ENCODE data around the gene AGPAT3. TPM values are rescaled to one million over a fixed set of nuclear protein-coding genes. Genes with fewer than 3 reads are reported as not detected.

The AGPAT3 gene
- total RNA-seq, 4 donors from 2014 or later = 63.5 to 225 (median 161) TPM

GRCh38 chr21:43832158-43832550 is 32.9 kb upstream of the AGPAT3 start:
- Histone ChIP-seq H3K27me3 (no peaks in the 10 kb centered on the region), H3K36me3 (no peaks in the 10 kb centered on the region), H3K27ac (no peak overlapping the region), H3K4me3 (no peak overlapping the region), H3K9me3 (no peaks in the 10 kb centered on the region), H3K4me1 (no peaks in the 10 kb centered on the region)
- TF ChIP-seq CTCF (IDR thresholded peaks at IDR 0.05) (no peak), POLR2A (IDR thresholded peaks at IDR 0.05) (no peak)
- DNase-seq = peak in 1 of 3 donors; percentile 27

- H3K27me3 ChIP-seq = no peaks in the 10 kb centered on the region
- TF ChIP-seq POLR2A (IDR thresholded peaks at IDR 0.05) = no peak
- TF ChIP-seq CTCF (IDR thresholded peaks at IDR 0.05) = no peak
- H3K4me1 ChIP-seq = no peaks in the 10 kb centered on the region
- H3K9me3 ChIP-seq = no peaks in the 10 kb centered on the region
- peak in 1 of 3 donors; percentile 37 for DNase-seq
- no peaks in the 10 kb centered on the region for H3K36me3 ChIP-seq
- no peak overlapping the region for H3K4me3 ChIP-seq
- no peak overlapping the region for H3K27ac ChIP-seq
Measured at GRCh38 chr21:43832648-43833047, 32.4 kb upstream of the AGPAT3 start.

- TF ChIP-seq CTCF (IDR thresholded peaks at IDR 0.05) (no peak), POLR2A (IDR thresholded peaks at IDR 0.05) (no peak)
- Histone ChIP-seq H3K4me3 (no peak overlapping the region), H3K4me1 (no peaks in the 10 kb centered on the region), H3K9me3 (no peaks in the 10 kb centered on the region), H3K27me3 (no peaks in the 10 kb centered on the region), H3K36me3 (no peaks in the 10 kb centered on the region), H3K27ac (no peak overlapping the region)
- no peak for DNase-seq
Measured at GRCh38 chr21:43834146-43834905, 30.7 kb upstream of the AGPAT3 start.

- Histone ChIP-seq H3K36me3 (no peaks in the 10 kb centered on the region), H3K4me3 (no peak overlapping the region), H3K27me3 (no peaks in the 10 kb centered on the region), H3K27ac (no peak overlapping the region), H3K4me1 (no peaks in the 10 kb centered on the region), H3K9me3 (no peaks in the 10 kb centered on the region)
- TF ChIP-seq POLR2A (IDR thresholded peaks at IDR 0.05) (no peak), CTCF (IDR thresholded peaks at IDR 0.05) (no peak)
- no peak for DNase-seq
Measured at GRCh38 chr21:43835050-43835449, 30.0 kb upstream of the AGPAT3 start.

- Histone ChIP-seq H3K4me3 (no peak overlapping the region), H3K27me3 (no peaks in the 10 kb centered on the region), H3K27ac (no peak overlapping the region), H3K4me1 (no peaks in the 10 kb centered on the region), H3K36me3 (no peaks in the 10 kb centered on the region), H3K9me3 (no peaks in the 10 kb centered on the region)
- DNase-seq = no peak
- TF ChIP-seq POLR2A (IDR thresholded peaks at IDR 0.05) (no peak), CTCF (IDR thresholded peaks at IDR 0.05) (no peak)
Measured at GRCh38 chr21:43835861-43836260, 29.2 kb upstream of the AGPAT3 start.
